Measurements from ENCODE around the gene FOLR2. TPM values are rescaled to one million over a fixed set of nuclear protein-coding genes. Genes with fewer than 3 reads are reported as not detected.

Gene FOLR2
- total RNA-seq, 1 donor from 2014 or later: not detected

- DNase-seq (ENCODE audit: low spot score): no peak
- Mint-ChIP-seq H3K27me3 (ENCODE audit: low read depth) (no peaks in the 10 kb centered on the region), H3K27ac (ENCODE audit: unreplicated experiment) (no peak overlapping the region), H3K9me3 (ENCODE audit: low read depth) (no peaks in the 10 kb centered on the region), H3K4me3 (ENCODE audit: unreplicated experiment) (no peak overlapping the region), H3K36me3 (ENCODE audit: low read depth) (peaks cover 51% of the 10 kb centered on the region), H3K4me1 (ENCODE audit: low read depth) (peaks cover 4% of the 10 kb centered on the region)
- TF ChIP-seq CTCF (IDR thresholded peaks at IDR 0.05): no peak
Observed at GRCh38 chr11:72233056-72233772, 16.6 kb downstream of the FOLR2 start.

GRCh38 chr11:72233773-72234513 is 17.3 kb downstream of the FOLR2 start:
- no peak for DNase-seq (ENCODE audit: low spot score)
- Mint-ChIP-seq H3K27me3 (ENCODE audit: low read depth) (no peaks in the 10 kb centered on the region), H3K9me3 (ENCODE audit: low read depth) (no peaks in the 10 kb centered on the region), H3K4me3 (ENCODE audit: unreplicated experiment) (no peak overlapping the region), H3K4me1 (ENCODE audit: low read depth) (peaks cover 8% of the 10 kb centered on the region), H3K27ac (ENCODE audit: unreplicated experiment) (no peak overlapping the region), H3K36me3 (ENCODE audit: low read depth) (peaks cover 48% of the 10 kb centered on the region)
- TF ChIP-seq CTCF (IDR thresholded peaks at IDR 0.05): no peak

GRCh38 chr11:72234514-72234830 is 17.9 kb downstream of the FOLR2 start:
- TF ChIP-seq CTCF (IDR thresholded peaks at IDR 0.05): no peak
- Mint-ChIP-seq H3K27ac (ENCODE audit: unreplicated experiment) (no peak overlapping the region), H3K4me1 (ENCODE audit: low read depth) (peaks cover 9% of the 10 kb centered on the region), H3K27me3 (ENCODE audit: low read depth) (peaks cover 1% of the 10 kb centered on the region), H3K4me3 (ENCODE audit: unreplicated experiment) (no peak overlapping the region), H3K36me3 (ENCODE audit: low read depth) (peaks cover 43% of the 10 kb centered on the region), H3K9me3 (ENCODE audit: low read depth) (no peaks in the 10 kb centered on the region)
- no peak for DNase-seq (ENCODE audit: low spot score)

GRCh38 chr11:72234920-72235319 is 18.3 kb downstream of the FOLR2 start:
- Mint-ChIP-seq H3K4me1 (ENCODE audit: low read depth) (peaks cover 10% of the 10 kb centered on the region), H3K27me3 (ENCODE audit: low read depth) (peaks cover 1% of the 10 kb centered on the region), H3K9me3 (ENCODE audit: low read depth) (no peaks in the 10 kb centered on the region), H3K27ac (ENCODE audit: unreplicated experiment) (no peak overlapping the region), H3K4me3 (ENCODE audit: unreplicated experiment) (no peak overlapping the region), H3K36me3 (ENCODE audit: low read depth) (peaks cover 40% of the 10 kb centered on the region)
- no peak for TF ChIP-seq CTCF (IDR thresholded peaks at IDR 0.05)
- no peak for DNase-seq (ENCODE audit: low spot score)

- Mint-ChIP-seq H3K9me3 (ENCODE audit: low read depth) (no peaks in the 10 kb centered on the region), H3K4me1 (ENCODE audit: low read depth) (peaks cover 13% of the 10 kb centered on the region), H3K27ac (ENCODE audit: unreplicated experiment) (no peak overlapping the region), H3K27me3 (ENCODE audit: low read depth) (peaks cover 1% of the 10 kb centered on the region), H3K36me3 (ENCODE audit: low read depth) (peaks cover 37% of the 10 kb centered on the region), H3K4me3 (ENCODE audit: unreplicated experiment) (no peak overlapping the region)
- no peak for DNase-seq (ENCODE audit: low spot score)
- TF ChIP-seq CTCF (IDR thresholded peaks at IDR 0.05): no peak
Observed at GRCh38 chr11:72235351-72236057, 18.9 kb downstream of the FOLR2 start.
